ENCODE data around the gene SLC25A24.
"Not testable (repeated sequence)": the region's sequence is repeated elsewhere in the genome, so short reads cannot be mapped to it uniquely, and the experiment has no call there.

Gene SLC25A24

GRCh38 chr1:108133148-108133547, 67.0 kb downstream of the SLC25A24 start:
- DNase-seq, result not testable (repeated sequence)

GRCh38 chr1:108132367-108132766, 67.8 kb downstream of the SLC25A24 start:
- not testable (repeated sequence) for DNase-seq

- DNase-seq, result not testable (repeated sequence)
Measured at GRCh38 chr1:108131281-108131680, 68.9 kb downstream of the SLC25A24 start.

GRCh38 chr1:108130794-108131193, 69.3 kb downstream of the SLC25A24 start:
- no peak for DNase-seq

DNA sequence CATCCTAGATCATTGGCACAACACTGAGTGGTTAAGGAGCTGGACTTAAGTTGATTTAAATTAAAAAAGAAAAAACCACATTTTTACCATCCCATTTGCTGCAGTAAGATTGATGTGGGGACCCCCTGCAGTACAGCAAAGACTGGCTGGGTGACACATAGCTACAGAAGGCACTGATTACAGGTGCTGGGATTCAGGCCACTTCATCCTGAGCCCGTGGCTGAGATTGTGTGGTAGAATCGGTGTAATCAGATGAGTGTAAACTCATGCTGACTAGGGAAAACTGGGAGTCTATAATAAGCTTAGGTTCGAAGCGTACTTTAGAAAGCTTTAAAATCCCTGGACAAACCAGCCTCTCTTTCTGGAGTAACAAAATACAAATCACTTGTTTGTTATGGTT, 70.1 kb downstream of the SLC25A24 start:
- no peak for DNase-seq

DNA sequence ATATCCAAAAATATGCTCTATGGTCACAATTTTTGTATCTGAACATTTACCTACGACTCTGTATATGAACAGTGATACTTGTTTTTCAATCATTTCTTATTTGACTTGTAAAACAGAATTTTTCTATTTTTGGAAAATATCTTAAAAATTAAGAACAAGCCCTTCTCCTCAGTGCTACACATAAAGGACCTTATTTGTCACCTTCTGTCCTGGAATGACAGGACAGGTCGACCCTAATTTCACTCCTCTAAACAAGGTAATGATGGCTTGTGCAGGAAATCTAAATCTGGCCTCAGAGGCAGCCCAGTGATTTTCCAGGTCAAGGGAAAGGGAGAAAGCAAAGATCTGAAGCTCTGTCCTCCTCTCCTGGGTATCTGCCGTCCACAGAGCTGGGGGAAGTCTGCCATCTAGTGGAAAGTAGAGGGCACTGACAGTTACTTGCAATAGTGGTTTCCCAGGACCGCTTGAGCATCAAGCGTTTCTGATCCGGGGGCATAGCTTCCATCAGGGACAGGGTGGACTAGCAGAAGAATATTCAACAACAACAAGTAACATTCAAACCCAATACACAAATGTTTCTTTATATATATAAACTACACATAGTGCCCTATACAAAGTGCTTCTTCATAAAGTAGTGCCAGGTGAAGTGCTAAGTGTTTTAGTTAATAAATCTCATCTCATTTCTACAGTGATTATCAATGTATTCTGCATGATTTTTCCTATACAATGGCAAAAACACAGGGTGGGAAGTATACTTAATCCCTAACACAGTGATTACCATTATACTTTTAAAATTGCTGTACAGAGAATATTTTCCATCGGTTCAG, 74.6 kb downstream of the SLC25A24 start:
- peak; percentile 78 for DNase-seq

DNA sequence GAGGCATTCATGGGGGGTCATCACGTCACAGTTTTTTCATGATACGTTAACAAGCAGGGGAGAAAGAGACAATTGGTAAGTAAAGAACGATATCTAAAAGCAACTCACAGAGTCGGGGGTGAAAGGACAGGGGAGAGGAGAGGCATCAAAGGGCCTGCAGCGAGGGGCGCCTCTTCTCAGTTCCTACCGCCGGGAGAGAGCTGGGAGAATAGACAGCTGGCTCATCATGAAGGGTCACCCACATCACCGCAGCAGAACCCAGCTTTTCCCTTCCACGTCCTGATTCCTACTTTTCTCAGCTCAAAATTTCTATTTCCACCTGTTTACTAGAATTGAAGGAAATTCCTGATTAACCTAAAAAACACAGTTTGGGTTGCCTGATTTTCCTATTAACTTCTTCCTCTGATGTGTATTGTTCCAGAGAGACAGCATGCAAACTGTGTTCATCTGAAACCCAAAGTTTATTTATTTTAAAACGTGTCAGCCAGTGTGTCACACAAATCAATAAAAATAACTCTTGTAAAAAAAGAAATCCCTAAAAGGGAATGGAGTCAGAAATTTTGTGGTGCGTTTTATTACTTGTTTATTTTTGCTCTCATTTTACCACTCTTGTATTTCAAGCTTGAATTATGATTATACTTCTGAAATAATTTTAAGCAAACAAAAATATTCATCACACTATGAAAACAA, 75.4 kb downstream of the SLC25A24 start:
- no peak for DNase-seq

DNA sequence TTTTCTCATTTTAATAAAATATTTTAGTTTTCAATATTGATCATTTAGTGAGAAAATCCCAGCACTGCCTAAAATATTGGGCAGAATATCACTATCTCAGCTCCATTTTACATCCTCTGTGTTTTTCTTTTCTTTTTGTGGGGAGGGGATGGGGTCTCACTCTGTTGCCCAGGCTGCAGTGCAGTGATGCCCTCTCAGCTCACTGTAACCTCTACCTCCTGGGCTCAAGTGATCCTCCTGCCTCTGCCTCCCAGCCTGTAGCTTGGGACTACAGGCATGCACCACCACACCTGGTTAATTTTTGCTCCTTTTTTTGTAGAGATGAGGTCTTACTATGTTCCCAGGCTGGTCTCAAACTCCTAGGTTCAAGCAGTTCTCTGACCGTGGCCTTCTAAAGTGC, 76.1 kb downstream of the SLC25A24 start:
- no peak for DNase-seq

- DNase-seq, result no peak
Measured at GRCh38 chr1:108121358-108122143, 78.6 kb downstream of the SLC25A24 start.

- no peak for DNase-seq
Measured at GRCh38 chr1:108120163-108120562, 80.0 kb downstream of the SLC25A24 start.

GRCh38 chr1:108119500-108119899, 80.6 kb downstream of the SLC25A24 start:
- DNase-seq, result no peak

DNA sequence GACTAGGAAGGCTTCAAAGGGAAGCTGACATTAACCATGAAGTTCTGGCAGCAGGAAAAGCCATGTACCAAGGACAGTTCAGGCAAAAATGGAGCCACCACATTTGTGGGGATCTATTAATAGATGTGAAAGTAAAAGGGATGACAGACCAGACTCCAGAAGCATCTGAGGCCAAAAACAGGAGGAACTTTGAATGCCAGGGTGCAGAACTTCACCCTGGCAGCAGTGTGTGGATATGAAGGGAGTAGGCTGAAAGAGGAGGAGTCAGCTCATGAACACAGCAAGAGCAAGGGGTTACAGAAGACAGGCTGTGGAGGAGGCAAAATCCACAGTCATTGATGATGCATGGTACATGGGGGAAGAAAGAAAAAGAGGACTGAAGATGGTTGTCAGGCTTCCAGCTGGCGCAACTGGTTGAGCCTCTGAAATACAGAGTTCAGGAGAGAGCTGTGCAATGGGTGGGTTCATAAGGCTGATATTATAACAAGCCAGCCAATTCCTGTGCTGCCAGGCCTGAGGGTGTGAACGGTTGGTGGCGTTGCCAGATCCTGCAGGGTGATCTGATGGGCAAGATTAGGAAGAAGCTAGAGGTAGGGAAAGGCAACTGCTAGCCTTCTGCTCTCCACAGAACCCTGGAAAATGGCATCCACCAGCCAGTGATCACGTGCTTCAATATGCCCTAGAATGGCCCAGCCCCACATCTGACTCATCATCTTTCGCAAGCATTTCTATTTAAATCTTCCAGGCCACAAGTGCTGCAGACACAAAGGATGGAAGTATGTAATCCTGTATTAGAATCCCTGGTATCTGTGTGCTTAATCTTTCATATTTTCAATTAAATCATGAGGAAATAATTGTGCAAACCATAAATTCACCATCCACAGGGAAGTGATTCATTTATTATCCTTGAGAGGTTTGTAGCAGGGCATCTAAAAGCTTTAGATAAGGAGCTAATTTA, 81.9 kb downstream of the SLC25A24 start:
- DNase-seq, result peak; percentile 13

DNA sequence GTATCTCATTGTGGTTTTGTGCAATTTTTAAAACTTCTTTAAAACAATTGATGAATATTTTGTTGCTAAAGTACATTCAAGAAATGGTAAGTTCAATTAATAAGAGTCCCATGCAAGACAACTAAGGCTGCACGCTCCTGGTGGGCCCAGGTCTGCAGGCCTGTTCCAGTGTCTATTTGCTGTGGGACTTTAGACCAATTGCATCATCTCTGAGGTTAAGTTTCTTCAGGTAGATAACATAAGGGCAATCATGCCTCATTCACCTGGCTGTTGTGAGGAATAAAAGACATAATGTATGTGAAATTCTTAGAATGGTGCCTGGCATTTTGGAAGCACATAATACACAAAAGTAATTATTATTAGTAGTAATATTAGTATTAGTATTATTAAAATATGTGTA, 82.9 kb downstream of the SLC25A24 start:
- DNase-seq, result no peak

DNA sequence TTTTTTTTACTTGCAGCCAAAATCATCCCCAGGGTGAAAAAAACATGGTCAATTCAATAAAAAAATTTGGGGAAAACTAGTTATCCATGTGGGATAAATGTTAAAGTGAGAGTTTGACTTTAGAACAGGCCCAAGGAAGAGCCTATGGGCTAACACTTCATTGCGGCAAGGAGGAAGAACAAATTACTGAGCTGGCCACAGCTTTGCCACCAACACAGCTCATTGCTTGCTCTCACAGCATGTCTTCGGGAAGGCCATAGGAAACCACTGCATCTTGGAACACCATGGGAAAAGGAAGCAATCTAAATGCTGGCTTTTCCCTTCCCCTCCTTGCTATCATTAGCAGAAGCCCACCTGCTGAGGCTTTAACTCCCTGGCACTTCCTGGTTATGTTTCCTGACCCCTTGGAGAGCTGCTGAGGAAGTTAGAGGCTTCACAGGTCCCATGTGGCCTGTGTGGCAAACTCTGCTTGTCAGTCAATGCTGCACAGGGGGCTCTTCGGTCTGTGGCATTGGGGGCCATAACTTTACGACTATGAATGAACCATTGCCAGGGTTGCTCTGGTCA, 86.0 kb downstream of the SLC25A24 start:
- no peak for DNase-seq

DNA sequence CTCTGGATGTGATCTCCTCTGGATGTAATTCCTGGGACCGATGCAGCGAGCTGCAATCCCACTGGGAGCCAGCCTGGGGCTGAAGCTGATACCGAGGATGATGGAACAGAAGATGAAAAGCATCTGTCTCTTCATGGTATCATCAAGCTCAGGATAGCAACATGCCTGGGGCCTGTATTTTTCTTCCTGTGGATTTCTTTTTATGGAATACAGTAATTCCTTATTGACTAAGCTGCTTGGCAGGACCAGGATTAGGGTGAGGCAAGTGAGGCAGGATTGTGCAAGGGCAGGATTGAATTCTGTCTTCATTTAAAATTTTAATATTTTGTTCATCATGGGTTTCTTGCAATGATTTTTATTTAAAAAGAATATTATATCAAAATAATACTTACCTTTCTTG, 86.6 kb downstream of the SLC25A24 start:
- no peak for DNase-seq

DNA sequence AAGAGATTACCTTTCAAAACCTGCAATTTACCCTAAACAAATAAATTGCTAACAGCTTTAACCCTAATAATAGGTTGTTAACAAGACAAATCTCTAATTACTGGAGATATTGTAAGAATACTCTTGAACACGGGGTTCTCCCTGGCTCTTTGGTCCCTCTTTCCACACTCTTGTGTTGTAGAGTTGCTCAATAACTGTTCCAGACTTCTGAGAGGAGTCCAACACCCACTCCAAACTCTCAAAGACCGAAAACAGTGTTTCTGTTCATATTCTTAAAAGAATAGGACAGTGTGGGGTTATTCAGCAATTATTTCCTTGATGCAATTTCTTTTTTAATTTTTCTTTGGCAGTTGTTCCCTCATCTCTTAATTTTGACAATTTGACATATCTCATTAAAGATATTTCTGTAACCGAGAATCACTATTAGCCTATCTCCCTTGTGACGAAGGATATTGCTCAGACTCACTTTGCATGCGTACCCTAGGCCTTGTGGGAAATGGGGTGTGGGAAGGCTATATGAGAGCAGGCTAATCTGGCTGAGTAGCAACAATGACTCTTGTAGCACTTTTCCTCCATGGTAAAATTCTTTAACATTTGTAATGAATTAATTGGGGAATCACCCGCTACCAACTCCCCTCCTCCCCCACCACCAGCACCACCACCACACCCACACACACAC, 90.7 kb downstream of the SLC25A24 start:
- DNase-seq, result no peak

DNA sequence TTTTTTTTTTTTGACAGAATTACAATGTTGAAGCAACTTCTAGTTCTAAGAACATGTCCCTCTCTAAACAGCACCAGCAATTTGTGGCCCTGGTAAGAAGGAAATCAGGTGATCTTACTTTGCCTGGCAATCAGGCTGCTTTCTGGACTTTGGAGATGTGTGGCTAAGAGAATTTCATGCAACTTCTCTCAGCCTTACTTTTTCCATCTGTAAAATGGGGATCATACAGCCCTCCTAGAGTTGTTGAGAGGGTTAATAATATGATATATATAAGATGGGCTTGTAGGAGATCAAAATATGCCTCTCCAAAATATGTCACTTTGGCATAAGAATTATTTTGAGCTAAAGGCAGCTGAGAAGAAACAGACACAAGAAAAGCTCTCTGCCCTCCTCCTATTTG, 92.0 kb downstream of the SLC25A24 start:
- no peak for DNase-seq

DNA sequence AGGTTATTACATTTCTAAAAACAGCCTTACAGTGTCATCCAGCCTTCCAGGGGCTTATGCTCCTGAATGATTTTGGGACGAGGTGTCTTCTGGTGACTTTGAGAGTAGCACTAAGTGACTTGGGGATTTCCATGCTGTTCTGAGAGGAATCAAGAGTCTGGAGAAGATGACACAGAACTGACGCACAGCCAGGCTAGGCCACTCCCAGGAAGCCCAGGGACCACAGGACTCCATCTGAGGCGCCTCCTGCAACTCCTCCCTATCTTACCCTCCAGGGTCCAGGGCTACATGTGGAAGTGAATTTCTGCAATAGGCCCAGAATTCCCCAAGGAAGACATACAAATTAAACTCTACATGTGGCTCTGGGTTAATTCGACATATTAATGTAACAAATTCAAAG, 92.5 kb downstream of the SLC25A24 start:
- DNase-seq, result peak; percentile 9

DNA sequence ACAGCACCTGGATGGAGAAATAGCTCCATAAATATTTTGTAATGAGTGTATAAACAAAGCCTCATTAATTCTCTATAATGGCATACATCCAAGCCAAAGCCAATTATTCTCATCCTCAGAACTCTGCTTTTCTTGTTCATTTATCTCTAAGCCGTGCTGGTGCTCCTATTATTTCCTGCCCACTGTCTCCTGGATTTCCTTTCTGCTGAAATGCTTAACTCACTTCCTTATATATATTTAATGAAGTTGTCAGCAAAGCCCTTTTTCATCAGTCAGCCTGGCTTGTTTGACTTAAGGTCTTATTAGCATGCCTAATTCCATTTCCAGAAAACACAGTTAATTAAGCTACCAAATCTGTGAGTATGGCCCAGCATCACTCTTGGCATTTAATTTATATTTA, 93.4 kb downstream of the SLC25A24 start:
- no peak for DNase-seq

DNA sequence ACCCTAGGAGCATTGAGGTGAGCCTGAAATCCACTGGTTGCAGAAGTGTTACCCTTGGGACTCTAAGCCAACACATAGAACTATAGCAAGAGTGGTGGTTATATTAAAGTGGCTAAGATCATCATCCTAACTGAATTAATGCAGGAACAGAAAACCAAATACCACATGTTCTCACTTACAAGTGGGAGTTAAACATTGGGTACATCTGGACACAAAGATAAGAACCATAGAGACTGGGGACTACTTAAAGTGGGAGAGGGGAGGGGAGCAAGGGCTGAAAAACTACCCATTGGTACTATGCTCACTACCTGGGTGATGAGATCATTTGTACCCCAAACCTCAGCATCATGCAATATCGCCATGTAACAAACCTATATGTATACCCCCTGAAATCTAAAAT, 100.0 kb downstream of the SLC25A24 start:
- no peak for DNase-seq

DNA sequence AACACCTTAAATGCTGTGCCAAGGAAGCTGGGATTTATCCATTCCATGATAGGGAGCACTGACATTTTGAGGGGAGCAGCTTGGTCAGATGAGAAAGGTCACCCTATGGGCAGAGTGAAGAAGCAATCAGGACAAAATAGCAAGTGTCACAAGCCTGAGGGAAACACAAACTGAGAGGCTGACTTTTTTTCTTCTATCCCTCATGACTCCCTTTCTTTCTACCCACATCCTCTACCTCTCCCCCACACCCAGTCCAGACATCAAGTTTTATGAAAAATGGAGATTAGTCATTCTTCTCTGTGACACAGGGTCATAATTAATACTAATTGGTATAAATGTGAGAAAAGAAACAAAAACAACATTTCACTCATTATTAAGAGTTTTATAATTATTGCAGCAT, 103.1 kb downstream of the SLC25A24 start:
- DNase-seq, result no peak

Data from activated CD4-positive, alpha-beta T cell treated with anti-CD3 and anti-CD28 coated beads, Interleukin-2, Interleukin-6, amounts not matched to agents 100 ng/mL and 50 ng/mL, durations not matched to agents 16 hours and 8 hours (primary cell).